NCI-H510A treated with DMSO at 0.1 percent for 48 hours (cell line): ENCODE results near the gene ZBTB21.
"Not testable (repeated sequence)": the region's sequence is repeated elsewhere in the genome, so short reads cannot be mapped to it uniquely, and the experiment has no call there.

ENCODE experiments used
- DNase-seq: peaks from one replicate; lab custom pipeline; 2025; lab: John Stamatoyannopoulos, UW

ZBTB21 gene

DNA sequence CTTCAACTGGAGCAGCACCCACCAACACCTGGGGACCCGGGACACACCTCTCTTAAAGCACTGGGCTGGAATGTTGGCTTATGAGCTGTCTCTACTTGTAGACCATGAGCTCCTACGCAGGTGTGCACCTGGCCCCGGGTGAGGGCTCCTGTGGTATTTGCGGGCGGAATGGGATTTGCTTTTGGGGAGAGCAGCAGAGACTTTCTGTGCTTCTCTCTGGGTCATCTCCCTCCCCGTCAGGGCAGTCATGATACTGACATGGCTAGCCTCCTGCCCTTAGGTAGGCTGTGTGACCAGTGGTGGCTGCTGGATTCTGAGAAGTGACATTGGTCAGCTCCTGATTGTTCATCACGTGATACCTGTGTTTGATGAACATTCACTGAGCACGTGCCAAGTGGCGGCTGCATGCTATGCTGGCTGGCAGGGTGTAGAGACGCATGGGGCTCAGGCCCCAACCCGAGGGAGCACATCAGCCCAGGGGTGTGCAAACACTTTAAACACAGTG, 9.0 kb upstream of the ZBTB21 start:
- no peak for DNase-seq

DNA sequence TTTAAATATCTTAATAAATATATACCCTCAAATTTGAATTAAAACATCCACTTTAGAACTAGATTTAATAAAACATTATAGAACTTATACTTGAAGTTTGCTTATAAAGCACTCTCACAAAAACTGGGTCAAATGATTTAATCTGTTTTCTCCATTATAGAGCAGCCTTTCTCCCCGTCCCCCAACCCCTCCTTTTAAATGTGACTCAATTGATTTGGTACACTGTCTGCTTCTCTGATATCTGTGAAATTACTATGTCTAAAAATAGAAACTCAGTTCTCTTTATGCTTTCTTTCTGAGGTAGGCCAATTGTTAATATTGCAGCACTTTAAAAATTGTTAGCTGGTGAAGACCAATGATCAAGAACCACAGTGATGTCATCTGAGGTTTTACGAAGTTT, 6.9 kb upstream of the ZBTB21 start:
- DNase-seq: no peak

DNA sequence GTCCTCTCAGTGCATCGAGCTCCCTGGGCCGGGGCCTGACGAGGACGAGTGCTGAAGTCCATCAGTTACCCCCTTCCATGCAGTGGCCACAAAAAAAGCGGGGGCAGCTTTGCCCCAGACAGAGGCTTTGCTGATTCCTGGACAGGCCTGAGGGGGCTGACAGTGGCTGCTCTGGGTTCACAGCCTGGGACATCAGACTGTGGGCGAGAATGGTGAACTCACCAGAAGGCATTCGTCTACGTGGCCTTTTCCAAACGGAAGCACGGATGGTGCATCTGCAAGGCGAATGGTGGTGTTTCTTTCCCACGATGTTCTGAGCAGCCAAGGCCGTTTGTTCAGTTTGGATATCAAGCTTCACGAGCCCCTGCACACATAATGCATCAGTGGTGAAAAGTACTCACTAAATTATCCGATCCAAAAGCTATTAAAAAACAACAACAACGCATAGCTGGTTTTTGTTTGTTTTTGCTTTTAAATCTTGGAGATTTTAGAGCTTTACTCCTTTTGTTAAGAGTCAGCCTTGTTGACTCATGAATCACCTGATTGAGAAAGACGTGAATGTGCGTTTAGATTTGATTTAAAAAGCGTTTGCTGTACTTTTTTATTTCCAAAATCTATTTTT, 6.3 kb upstream of the ZBTB21 start:
- DNase-seq: no peak

DNA sequence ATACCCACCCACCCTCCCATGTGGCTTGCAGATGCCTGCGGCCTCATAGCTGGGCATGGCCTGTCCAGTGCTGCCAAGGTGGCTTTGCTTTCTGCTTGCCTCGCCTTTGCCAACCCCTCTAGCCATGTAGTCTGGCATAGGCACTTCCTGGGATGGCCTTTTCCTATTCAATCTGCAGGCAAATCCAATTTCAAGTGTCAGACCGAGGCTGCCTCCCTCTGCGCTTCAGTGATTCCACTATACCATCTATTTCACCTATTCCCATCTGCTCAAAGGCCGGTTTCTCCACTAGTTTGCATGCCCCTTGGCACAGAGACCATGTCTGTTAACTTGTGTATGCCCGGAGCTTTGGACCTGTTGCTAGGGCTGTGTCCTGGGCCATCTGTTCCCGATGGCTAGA, 3.8 kb upstream of the ZBTB21 start:
- peak; percentile 29 for DNase-seq

DNA sequence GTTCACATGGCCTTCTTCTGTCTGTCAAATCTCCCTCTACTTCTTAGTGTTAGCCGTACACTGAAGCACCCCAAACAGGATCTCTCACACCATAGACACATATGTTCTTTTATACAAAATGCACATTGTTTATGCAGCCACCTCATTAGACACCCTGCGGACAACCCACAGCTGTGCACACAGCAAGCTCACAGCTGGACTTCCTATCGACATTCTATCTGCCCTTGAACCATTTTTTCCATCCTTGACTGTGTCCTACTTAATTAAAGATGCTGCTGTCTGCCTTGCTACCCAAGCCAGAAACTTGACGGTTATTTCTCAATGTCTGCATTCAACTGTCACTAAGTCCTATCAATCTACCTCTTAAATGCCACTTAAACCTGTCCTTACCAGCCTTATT, 3.2 kb upstream of the ZBTB21 start:
- peak; percentile 93 for DNase-seq

DNA sequence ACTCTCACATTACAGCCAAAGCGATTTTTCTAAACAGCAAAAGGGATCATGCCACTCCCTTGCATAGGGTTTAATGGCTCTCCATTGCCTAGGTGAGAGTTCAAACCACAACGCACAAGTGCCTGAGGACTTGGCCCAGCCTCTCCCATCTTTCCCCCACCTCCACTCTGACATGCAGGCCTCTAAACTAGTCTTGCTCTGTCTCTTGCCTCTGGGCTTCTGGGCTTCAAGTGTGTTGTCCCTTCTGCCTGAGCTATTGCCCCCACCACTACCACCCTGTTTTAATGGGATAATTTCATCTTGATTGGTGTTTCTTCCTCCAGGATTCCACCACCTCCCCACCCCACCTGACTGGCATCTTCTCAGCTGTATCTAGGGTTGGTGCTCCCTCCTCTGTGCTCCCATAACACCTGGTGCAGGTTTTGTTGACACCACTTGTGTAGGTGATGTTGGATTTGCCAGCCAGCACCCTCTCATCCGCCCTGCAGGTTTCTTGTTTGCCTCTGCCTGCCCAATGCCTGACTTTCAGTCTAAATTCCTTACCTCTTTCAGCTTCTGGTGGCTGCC, 2.7 kb upstream of the ZBTB21 start:
- DNase-seq: peak; percentile 93

DNA sequence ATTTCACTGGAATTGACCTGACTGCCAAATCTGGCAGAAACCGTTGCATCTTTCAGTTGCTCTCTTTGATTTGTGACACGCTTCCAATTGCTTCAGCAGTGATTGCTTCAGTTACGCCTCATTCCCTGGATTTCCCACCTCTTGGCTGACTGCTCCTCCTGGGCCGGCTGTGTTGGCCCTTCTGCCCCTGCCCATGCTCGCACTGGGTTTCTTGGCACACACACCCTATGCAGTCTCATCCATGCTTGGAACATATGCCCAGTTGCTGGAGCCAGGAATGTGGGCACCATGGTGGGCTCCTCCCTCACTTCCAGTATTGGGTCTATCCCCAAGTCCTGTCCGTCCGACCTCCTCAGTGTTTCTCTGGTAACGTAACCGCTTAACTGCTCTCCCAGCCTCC, 2.2 kb upstream of the ZBTB21 start:
- no peak for DNase-seq

GRCh38 chr21:42010507-42011495, 641 bp upstream of the ZBTB21 start:
- DNase-seq: no peak

- no peak for DNase-seq
These were observed 936 bp downstream of the ZBTB21 start for GRCh38 chr21:42009018-42009830.

DNA sequence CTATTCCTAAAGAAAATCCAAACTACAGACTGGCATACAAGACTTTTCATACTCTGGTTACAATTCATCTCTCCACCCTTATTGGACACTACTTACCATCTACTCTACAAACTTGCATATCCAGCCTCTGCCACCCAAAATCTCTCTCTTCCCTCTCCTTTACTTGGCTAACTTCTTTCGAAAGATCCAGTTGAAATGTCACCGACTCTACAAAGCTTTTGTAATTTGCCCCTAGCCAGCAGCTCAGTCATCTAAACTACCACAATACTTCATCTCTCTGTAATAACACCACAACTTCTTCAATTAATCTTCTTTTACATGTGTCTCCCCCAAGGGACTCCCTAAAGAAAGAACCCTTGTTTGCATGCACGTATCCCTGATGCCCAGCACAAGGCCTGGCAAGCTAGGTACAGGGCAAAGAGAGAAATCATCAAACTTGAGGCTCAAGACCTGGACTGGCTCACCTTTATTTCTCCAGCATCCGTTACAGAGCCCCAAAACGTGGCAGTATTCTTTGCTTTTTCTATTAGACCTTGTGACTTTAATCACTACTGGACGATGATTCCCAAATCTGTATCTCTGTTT, 2.7 kb downstream of the ZBTB21 start:
- DNase-seq: no peak

GRCh38 chr21:42006765-42007164, 3.4 kb downstream of the ZBTB21 start:
- DNase-seq: no peak

GRCh38 chr21:42004406-42005199, 5.6 kb downstream of the ZBTB21 start:
- DNase-seq: no peak

DNA sequence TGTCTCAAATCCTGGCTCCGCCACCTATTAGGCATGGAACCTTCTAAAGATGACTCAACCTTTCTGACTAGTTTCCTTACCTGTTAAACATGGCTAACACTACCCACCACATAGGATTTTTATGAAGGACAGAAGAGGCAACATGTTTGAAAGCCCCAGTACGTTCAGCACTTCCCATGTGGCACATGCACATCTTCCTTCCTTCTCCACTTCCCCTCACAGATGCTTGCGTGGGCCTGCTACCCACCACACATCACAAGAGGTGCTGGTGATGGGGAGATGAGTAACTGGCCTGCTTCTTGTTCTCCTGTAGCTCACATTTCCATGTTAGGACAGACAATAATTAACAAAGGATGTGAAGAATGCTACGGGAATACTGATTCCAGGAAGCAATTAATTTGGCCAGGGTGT, 7.1 kb downstream of the ZBTB21 start:
- DNase-seq: no peak

- no peak for DNase-seq
These were observed 7.7 kb downstream of the ZBTB21 start for GRCh38 chr21:42002421-42002958.

GRCh38 chr21:42001781-42002180, 8.4 kb downstream of the ZBTB21 start:
- DNase-seq: no peak

DNA sequence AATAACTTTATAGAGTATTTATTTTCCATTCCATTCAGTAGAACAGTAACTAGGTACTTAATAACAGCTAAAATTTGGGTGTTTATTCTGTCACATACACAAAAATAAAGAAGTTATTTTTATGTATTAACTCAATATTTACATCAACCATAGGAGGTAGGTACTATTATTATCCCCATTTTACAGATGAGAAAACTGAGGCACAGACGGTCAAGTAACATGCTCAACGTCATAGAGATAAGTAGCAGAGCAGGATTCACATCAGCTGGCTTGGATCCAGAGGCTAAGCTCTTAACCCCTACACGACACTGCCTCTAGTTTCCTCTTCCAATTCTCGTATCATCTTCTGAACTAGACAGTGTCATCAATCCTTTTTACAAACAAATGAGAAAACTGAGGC, 9.3 kb downstream of the ZBTB21 start:
- no peak for DNase-seq

- no peak for DNase-seq
These were observed 12.5 kb downstream of the ZBTB21 start for GRCh38 chr21:41997657-41998056.

DNA sequence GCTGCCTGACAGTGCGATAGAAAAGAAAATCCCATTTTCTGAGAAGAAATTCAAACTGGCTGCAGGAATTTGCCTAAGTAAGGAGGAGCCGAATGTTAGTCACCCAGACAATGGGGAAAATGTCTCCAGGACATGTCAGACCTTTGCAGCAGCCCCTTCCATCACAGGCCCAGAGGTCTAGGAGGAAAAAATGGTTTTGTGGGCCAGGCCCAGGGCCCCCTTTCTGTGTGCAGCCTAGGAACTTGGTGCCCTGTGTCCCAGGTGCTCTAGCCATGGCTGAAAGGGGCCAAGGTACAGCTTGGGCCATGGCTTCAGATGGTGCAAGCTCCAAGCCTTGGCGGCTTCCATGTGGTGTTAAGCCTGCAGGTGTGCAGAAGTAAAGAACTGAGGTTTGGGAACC, 14.6 kb downstream of the ZBTB21 start:
- no peak for DNase-seq

- not testable (repeated sequence) for DNase-seq
These were observed 15.5 kb downstream of the ZBTB21 start for GRCh38 chr21:41994613-41995012.

GRCh38 chr21:41993744-41994143, 16.4 kb downstream of the ZBTB21 start:
- DNase-seq: no peak
